Mesenchymal stem cell (in vitro differentiated cells and primary cell): ENCODE results near the gene FKBP8.
A peak's percentile ranks its signal among the peaks of the same experiment; 100 is the strongest.

Experiments
- DNase-seq: peaks from one replicate; pipeline ENCODE4 v3.0.0-alpha.2; 2013
- H2AFZ ChIP-seq: one replicate; pipeline ENCODE4 v1.6.1; 2013; ENCODE audit warnings: low read depth, mild to moderate bottlenecking, control low read depth, inconsistent platforms, low read length, moderate library complexity
- H2AK5ac ChIP-seq: 2 replicates; pipeline ENCODE4 v1.6.1; 2013; ENCODE audit warnings: low read length, moderate library complexity, mild to moderate bottlenecking, inconsistent platforms; ENCODE audit not compliant: severe bottlenecking
- H2BK120ac ChIP-seq: one replicate; pipeline ENCODE4 v1.6.1; 2013; ENCODE audit warnings: low read depth, mild to moderate bottlenecking, inconsistent platforms, low read length, moderate library complexity
- H2BK12ac ChIP-seq, 2 experiments: one replicate each; pipeline ENCODE4 v1.6.1; 2013; ENCODE audit warnings: inconsistent platforms in 2 of 2, low read length in 2 of 2, mild to moderate bottlenecking in 2 of 2, moderate library complexity in 2 of 2, control low read depth in 1 of 2
- H2BK15ac ChIP-seq: one replicate; pipeline ENCODE4 v1.6.1; 2013; ENCODE audit warnings: mild to moderate bottlenecking, low read depth, inconsistent platforms; ENCODE audit not compliant: poor library complexity, severe bottlenecking
- H2BK5ac ChIP-seq: 2 replicates; pipeline ENCODE4 v1.6.1; 2013; ENCODE audit warnings: low read depth, mild to moderate bottlenecking, low read length, control low read depth, inconsistent platforms; ENCODE audit not compliant: poor library complexity, severe bottlenecking
- H3K14ac ChIP-seq, 2 experiments: one replicate each; pipeline ENCODE4 v1.6.1; 2013; ENCODE audit warnings: inconsistent platforms in 2 of 2, low read length in 2 of 2, control low read depth in 1 of 2, mild to moderate bottlenecking in 1 of 2, moderate library complexity in 1 of 2
- H3K18ac ChIP-seq, 2 experiments: one replicate each; pipeline ENCODE4 v1.6.1; 2013; ENCODE audit warnings: inconsistent platforms in 2 of 2, low read length in 2 of 2, control low read depth in 1 of 2, low read depth in 1 of 2, mild to moderate bottlenecking in 1 of 2
- H3K23ac ChIP-seq, 2 experiments: one replicate each; pipeline ENCODE4 v1.6.1; 2013; ENCODE audit warnings: inconsistent platforms in 2 of 2, low read length in 2 of 2, mild to moderate bottlenecking in 2 of 2, moderate library complexity in 2 of 2, control low read depth in 1 of 2
- H3K27ac ChIP-seq: 2 replicates; pipeline ENCODE4 v1.5.1; 2013; ENCODE audit warnings: mild to moderate bottlenecking, moderate library complexity, low read length, control low read depth, inconsistent platforms; ENCODE audit not compliant: poor library complexity, severe bottlenecking
- H3K27me3 ChIP-seq, 2 experiments: 2 replicates each; pipeline versions ENCODE4 v1.6.1 to v1.7.0; 2013; ENCODE audit warnings: low read length in 2 of 2, mild to moderate bottlenecking in 2 of 2, moderate library complexity in 2 of 2, control low read depth in 1 of 2, inconsistent platforms in 1 of 2; ENCODE audit not compliant: control insufficient read depth in 1 of 2, insufficient read depth in 1 of 2
- H3K36me3 ChIP-seq, 2 experiments: 2 replicates each; pipeline versions ENCODE4 v1.6.1 to v1.7.0; 2013; ENCODE audit warnings: low read length in 2 of 2, control low read depth in 1 of 2, inconsistent platforms in 1 of 2, low read depth in 1 of 2, mild to moderate bottlenecking in 1 of 2; ENCODE audit not compliant: insufficient read depth in 2 of 2, control insufficient read depth in 1 of 2
- H3K4ac ChIP-seq, 2 experiments: one replicate each; pipeline ENCODE4 v1.6.1; 2013; ENCODE audit warnings: inconsistent platforms in 2 of 2, low read length in 2 of 2, mild to moderate bottlenecking in 2 of 2, moderate library complexity in 2 of 2, control low read depth in 1 of 2, low read depth in 1 of 2
- H3K4me1 ChIP-seq: 2 replicates; pipeline ENCODE4 v1.6.1; 2013; ENCODE audit warnings: low read depth, low read length, control low read depth; ENCODE audit not compliant: control insufficient read depth, insufficient read depth
- H3K4me2 ChIP-seq: 2 replicates; pipeline ENCODE4 v1.6.1; 2013; ENCODE audit warnings: low read length, mild to moderate bottlenecking, inconsistent platforms; ENCODE audit not compliant: poor library complexity, severe bottlenecking
- H3K4me3 ChIP-seq, 2 experiments: 2 replicates each; pipeline versions ENCODE4 v1.5.1 to v1.7.0; 2013; ENCODE audit warnings: low read length in 2 of 2, mild to moderate bottlenecking in 2 of 2, control low read depth in 1 of 2, low read depth in 1 of 2; ENCODE audit not compliant: insufficient read depth in 1 of 2
- H3K79me1 ChIP-seq: replicated peaks from 2 replicates; pipeline ENCODE4 v1.6.1; 2013; ENCODE audit warnings: mild to moderate bottlenecking, control low read depth, low read length, inconsistent platforms; ENCODE audit not compliant: poor library complexity, severe bottlenecking
- H3K9ac ChIP-seq: 2 replicates; pipeline ENCODE4 v1.7.0; 2013; ENCODE audit warnings: mild to moderate bottlenecking, low read length, moderate library complexity
- H3K9me3 ChIP-seq: 2 replicates; pipeline ENCODE4 v1.7.0; 2013; ENCODE audit warnings: mild to moderate bottlenecking, low read length; ENCODE audit not compliant: control insufficient read depth
- H4K8ac ChIP-seq: one replicate; pipeline ENCODE4 v1.6.1; 2013; ENCODE audit warnings: inconsistent platforms, mild to moderate bottlenecking, low read length, moderate library complexity
- H4K91ac ChIP-seq: one replicate; pipeline ENCODE4 v1.6.1; 2013; ENCODE audit warnings: mild to moderate bottlenecking, low read length, inconsistent platforms
- WGBS: methylation state at CpG from one replicate; pipeline ENCODE4 v1.1.7; 2013; ENCODE audit warnings: mixed read lengths; 5-methylcytosine and 5-hydroxymethylcytosine counted together

Gene FKBP8

DNA sequence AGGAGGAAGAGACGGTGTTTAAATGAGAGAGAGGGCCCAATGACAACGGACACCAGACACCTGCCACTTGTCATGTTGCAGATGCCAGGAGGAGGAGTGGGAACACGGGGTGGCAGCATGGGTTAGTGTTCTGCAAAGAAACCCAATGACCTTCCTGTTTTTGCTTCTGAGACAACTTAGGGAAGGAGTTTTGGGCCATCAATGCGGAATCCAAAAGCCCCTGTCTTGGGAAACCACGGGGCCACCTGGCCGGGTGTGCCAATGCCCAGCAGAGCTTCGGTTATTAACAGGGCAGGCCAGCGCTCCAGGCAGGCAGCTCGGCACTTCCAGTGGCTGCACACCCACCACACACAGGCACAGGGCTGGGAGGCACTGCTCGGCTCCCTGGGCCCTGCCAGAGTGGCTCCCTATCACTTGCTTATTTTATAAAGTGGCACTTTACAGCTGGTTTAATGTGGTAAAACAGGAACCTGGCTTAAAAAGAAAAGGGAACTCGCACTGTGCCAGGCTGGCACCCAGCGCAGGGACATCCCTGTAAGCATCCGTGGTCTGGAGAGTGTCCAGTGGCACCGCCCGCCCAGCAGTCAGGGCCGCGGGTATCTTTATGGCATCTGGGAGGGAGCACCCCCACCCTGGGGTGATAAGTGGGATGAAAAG lies 40.6 kb downstream of the FKBP8 start:
- peaks cover 60% of the 10 kb centered on the region for H3K4me1 ChIP-seq
- no peaks in the 10 kb centered on the region for H3K9me3 ChIP-seq
- H3K18ac ChIP-seq: peak overlapping the region in 1 of 2 experiments; percentile 58
- no peak overlapping the region for H2AK5ac ChIP-seq
- no peak for DNase-seq
- H3K79me1 ChIP-seq: peaks cover 14% of the 10 kb centered on the region
- no peak overlapping the region for H2BK5ac ChIP-seq
- H4K91ac ChIP-seq: no peak overlapping the region
- H2BK12ac ChIP-seq: no peak overlapping the region
- H3K14ac ChIP-seq: no peak overlapping the region
- no peak overlapping the region for H2AFZ ChIP-seq
- peaks cover 3 to 25% of the 10 kb centered on the region in 2 experiments for H3K36me3 ChIP-seq
- H3K27ac ChIP-seq: no peak overlapping the region
- H3K27me3 ChIP-seq: no peaks in the 10 kb centered on the region
- H4K8ac ChIP-seq: no peak overlapping the region
- no peak overlapping the region for H3K9ac ChIP-seq
- no peak overlapping the region for H3K4ac ChIP-seq
- H2BK120ac ChIP-seq: no peak overlapping the region
- 96% methylated on average over 16 of the region's 17 CpGs for WGBS
- no peak overlapping the region for H2BK15ac ChIP-seq
- H3K4me3 ChIP-seq: no peak overlapping the region
- H3K23ac ChIP-seq: no peak overlapping the region
- no peak overlapping the region for H3K4me2 ChIP-seq

DNA sequence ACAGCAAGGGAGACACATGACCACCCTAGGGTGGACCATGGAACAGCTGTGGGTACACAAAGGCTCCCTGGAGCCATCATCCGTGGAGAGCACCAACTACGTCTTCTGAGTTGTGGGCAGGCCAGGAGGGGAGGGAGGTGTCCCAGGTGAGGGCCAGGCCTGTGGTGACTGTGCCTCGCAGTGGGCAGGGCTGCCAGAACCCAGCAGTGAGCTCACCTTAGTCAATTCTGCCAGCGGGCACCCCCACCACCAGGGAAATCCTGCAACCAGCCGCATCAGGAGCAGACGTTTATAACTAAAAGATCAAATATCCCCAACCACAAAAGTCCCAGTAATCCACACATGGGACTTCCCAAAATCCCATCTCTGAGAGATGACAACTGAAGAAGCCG lies 41.1 kb downstream of the FKBP8 start:
- H2BK120ac ChIP-seq: no peak overlapping the region
- no peak overlapping the region for H2BK12ac ChIP-seq
- no peaks in the 10 kb centered on the region for H3K27me3 ChIP-seq
- H3K23ac ChIP-seq: no peak overlapping the region
- H2AFZ ChIP-seq: no peak overlapping the region
- H2BK15ac ChIP-seq: no peak overlapping the region
- H3K4me3 ChIP-seq: no peak overlapping the region
- H3K79me1 ChIP-seq: peaks cover 14% of the 10 kb centered on the region
- no peak overlapping the region for H4K91ac ChIP-seq
- no peak overlapping the region for H3K27ac ChIP-seq
- no peak overlapping the region for H2BK5ac ChIP-seq
- H3K18ac ChIP-seq: no peak overlapping the region
- H3K9me3 ChIP-seq: no peaks in the 10 kb centered on the region
- no peak overlapping the region for H2AK5ac ChIP-seq
- H3K9ac ChIP-seq: no peak overlapping the region
- H3K14ac ChIP-seq: no peak overlapping the region
- no peak overlapping the region for H3K4ac ChIP-seq
- WGBS: 91% methylated on average over 6 of the region's 7 CpGs
- peaks cover 0 to 20% of the 10 kb centered on the region in 2 experiments for H3K36me3 ChIP-seq
- H4K8ac ChIP-seq: no peak overlapping the region
- peaks cover 55% of the 10 kb centered on the region for H3K4me1 ChIP-seq
- no peak for DNase-seq
- H3K4me2 ChIP-seq: no peak overlapping the region

DNA sequence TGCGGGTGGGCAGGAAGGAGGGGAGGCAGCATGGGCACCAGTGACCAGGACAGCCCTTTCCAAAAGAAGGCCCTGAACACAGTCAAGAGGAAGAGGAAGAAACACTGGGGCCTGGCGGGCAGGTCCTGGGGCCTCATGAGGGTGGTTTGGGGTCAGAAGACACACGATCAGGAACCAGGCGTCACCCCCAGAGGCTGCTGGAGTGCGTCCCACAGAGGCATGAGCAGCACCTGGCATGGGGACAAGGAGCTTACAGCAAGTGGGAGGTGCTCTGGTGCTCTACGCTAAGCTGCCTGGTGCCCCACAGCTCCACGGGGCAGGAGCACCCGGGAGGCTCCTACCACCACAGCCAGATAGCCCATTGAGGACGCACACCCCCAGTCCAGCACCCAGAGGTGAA lies 41.5 kb downstream of the FKBP8 start:
- H3K79me1 ChIP-seq: peaks cover 14% of the 10 kb centered on the region

DNA sequence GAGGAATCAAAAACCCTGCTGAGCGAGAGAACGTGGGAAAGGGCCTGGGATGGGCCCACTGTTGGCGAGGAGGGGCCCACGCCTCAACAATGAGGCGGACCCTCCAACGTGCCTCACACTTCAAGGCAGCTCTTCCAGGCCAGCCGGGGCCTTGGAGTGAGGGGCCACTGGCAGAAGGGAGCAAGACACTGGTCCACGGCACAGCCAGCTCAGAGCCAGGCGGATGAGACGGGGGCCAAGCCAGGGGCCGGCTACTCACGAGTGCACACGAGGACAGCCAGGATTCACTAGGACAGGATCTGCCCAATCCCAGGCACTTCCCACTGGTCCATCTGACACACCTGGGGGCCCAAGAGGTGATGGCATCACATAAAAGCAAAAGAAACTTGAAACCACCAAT lies 42.0 kb downstream of the FKBP8 start:
- Histone ChIP-seq H2AK5ac (no peak overlapping the region), H3K23ac (no peak overlapping the region), H3K27me3 (no peaks in the 10 kb centered on the region), H3K18ac (no peak overlapping the region), H4K91ac (no peak overlapping the region), H3K79me1 (peaks cover 14% of the 10 kb centered on the region), H2BK15ac (no peak overlapping the region), H3K14ac (peak overlapping the region in 1 of 2 experiments; percentile 18), H3K27ac (no peak overlapping the region), H3K4me1 (peaks cover 50% of the 10 kb centered on the region), H3K4ac (no peak overlapping the region), H3K9ac (no peak overlapping the region), H3K4me2 (no peak overlapping the region), H2BK120ac (no peak overlapping the region), H2BK5ac (no peak overlapping the region), H3K4me3 (no peak overlapping the region), H2AFZ (no peak overlapping the region), H3K9me3 (no peaks in the 10 kb centered on the region), H3K36me3 (peaks cover 0 to 20% of the 10 kb centered on the region in 2 experiments), H2BK12ac (no peak overlapping the region), H4K8ac (no peak overlapping the region)
- 89% methylated on average over 13 of the region's 13 CpGs for WGBS
- no peak for DNase-seq

More for the DNA sequence above, 41.5 kb downstream of the FKBP8 start:
- Histone ChIP-seq H2AFZ (no peak overlapping the region), H3K36me3 (peaks cover 0 to 20% of the 10 kb centered on the region in 2 experiments), H2AK5ac (no peak overlapping the region), H3K4me3 (no peak overlapping the region), H2BK12ac (no peak overlapping the region), H3K23ac (no peak overlapping the region), H2BK5ac (no peak overlapping the region), H3K9me3 (no peaks in the 10 kb centered on the region), H3K14ac (no peak overlapping the region), H3K4ac (no peak overlapping the region), H4K8ac (no peak overlapping the region), H3K18ac (no peak overlapping the region), H3K27ac (no peak overlapping the region), H3K4me1 (peaks cover 52% of the 10 kb centered on the region), H2BK120ac (no peak overlapping the region), H2BK15ac (no peak overlapping the region), H3K4me2 (no peak overlapping the region), H3K27me3 (no peaks in the 10 kb centered on the region), H3K9ac (no peak overlapping the region), H4K91ac (no peak overlapping the region)
- DNase-seq: no peak
- 86% methylated on average over 9 of the region's 9 CpGs for WGBS
